Measurements from ENCODE around the gene ITGA7. TPM values are rescaled to one million over a fixed set of nuclear protein-coding genes. Genes with fewer than 3 reads are reported as not detected.

The ITGA7 gene
- polyA plus RNA-seq, 1 of the 3 experiments (the other 2 are of a cell fraction): 19.7 TPM

GRCh38 chr12:55679691-55680090 is 28.0 kb downstream of the ITGA7 start (continued):
- TF ChIP-seq EP300 (IDR thresholded peaks at IDR 0.05; ENCODE audit: borderline replicate concordance in 1 of 2, low read depth in 1 of 2, low read length in 1 of 2): no peak
- no peak for TF ChIP-seq POLR2AphosphoS5 (IDR thresholded peaks at IDR 0.05; ENCODE audit: low read depth, low read length)
- TF ChIP-seq RFX5 (IDR thresholded peaks at IDR 0.05; ENCODE audit: low read length): no peak
- TF ChIP-seq MEF2A (IDR thresholded peaks at IDR 0.05; ENCODE audit: borderline replicate concordance, low read depth): no peak
- no peak for TF ChIP-seq FOXJ3 (CRISPR knock-in tag; IDR thresholded peaks at IDR 0.05)

- WGBS (ENCODE audit: low lambda C conversion rate): 20% methylated on average over 6 of the region's 6 CpGs
- Histone ChIP-seq H3K9me2 (no peaks in the 10 kb centered on the region), H3K36me3 (replicated peaks in 1 of 2; ENCODE audit: control insufficient read depth in 1 of 2, insufficient read depth in 2 of 2, low read length in 1 of 2) (no peaks in the 10 kb centered on the region), H4K20me1 (ENCODE audit: insufficient read depth) (no peaks in the 10 kb centered on the region), H2AFZ (ENCODE audit: low read depth) (no peak overlapping the region), H3K27me3 (ENCODE audit: insufficient read depth) (peaks cover 66% of the 10 kb centered on the region), H3K4me2 (no peak overlapping the region), H3F3A (replicated peaks; ENCODE audit: insufficient read depth) (peaks cover 4% of the 10 kb centered on the region), H3K27ac (ENCODE audit: low read depth in 2 of 2, low read length in 1 of 2) (no peak overlapping the region), H3K4me3 (ENCODE audit: low read depth in 2 of 2, low read length in 1 of 2) (no peak overlapping the region), H3K79me2 (ENCODE audit: insufficient read depth) (no peaks in the 10 kb centered on the region), H3K9me3 (no peaks in the 10 kb centered on the region), H3K4me1 (ENCODE audit: control insufficient read depth in 1 of 2, insufficient read depth in 2 of 2, low read depth in 1 of 2, low read length in 1 of 2) (no peaks in the 10 kb centered on the region; a peak in 1 of 4 replicates), H3K9ac (no peak overlapping the region)
- ChIA-PET CTCF (interaction anchor here (0.8 to 2.0 kb wide), 4 partner anchors 19 to 31 kb away, joined by 3 to 9 read pairs (median 4); no protein-coding TSS in a partner anchor), POLR2A (no interaction called here)
- TF ChIP-seq NRF1 (IDR thresholded peaks at IDR 0.05; ENCODE audit: low read depth, low read length): no peak
- no peak for TF ChIP-seq FOSL2 (IDR thresholded peaks at IDR 0.05; ENCODE audit: borderline replicate concordance, low read depth)
- TF ChIP-seq GATA2 (CRISPR knock-in tag; IDR thresholded peaks at IDR 0.05): no peak
- no peak for TF ChIP-seq CTCF (IDR thresholded peaks at IDR 0.05)
- no peak for TF ChIP-seq RFX5 (IDR thresholded peaks at IDR 0.05; ENCODE audit: low read length)
- no peak for TF ChIP-seq MAX (IDR thresholded peaks at IDR 0.05; ENCODE audit: low read depth)
- TF ChIP-seq TEAD4 (IDR thresholded peaks at IDR 0.05; ENCODE audit: borderline replicate concordance, insufficient read depth): no peak
- no peak for TF ChIP-seq FOXJ3 (CRISPR knock-in tag; IDR thresholded peaks at IDR 0.05)
- TF ChIP-seq PBX3 (IDR thresholded peaks at IDR 0.05): no peak
- no peak for TF ChIP-seq SIN3A (IDR thresholded peaks at IDR 0.05; ENCODE audit: borderline replicate concordance, low read depth, low read length)
- TF ChIP-seq SMC3 (IDR thresholded peaks at IDR 0.05; ENCODE audit: low read depth, low read length): no peak
- TF ChIP-seq RCOR1 (IDR thresholded peaks at IDR 0.05; ENCODE audit: low read length): no peak
- TF ChIP-seq GABPA (IDR thresholded peaks at IDR 0.05; ENCODE audit: low read depth): no peak
- no peak for TF ChIP-seq FOXM1 (IDR thresholded peaks at IDR 0.05; ENCODE audit: low read depth)
- TF ChIP-seq USF2 (IDR thresholded peaks at IDR 0.05; ENCODE audit: borderline replicate concordance, low read depth, low read length): no peak
- no peak for TF ChIP-seq MXI1 (IDR thresholded peaks at IDR 0.05; ENCODE audit: low read depth, low read length)
- no peak for TF ChIP-seq TCF12 (IDR thresholded peaks at IDR 0.05)
- TF ChIP-seq IRF3 (IDR thresholded peaks at IDR 0.05; ENCODE audit: low read depth, low read length): no peak
- TF ChIP-seq NFIC (IDR thresholded peaks at IDR 0.05; ENCODE audit: borderline replicate concordance): no peak
- no peak for DNase-seq
Observed at GRCh38 chr12:55676707-55677106, 31.0 kb downstream of the ITGA7 start.

Data from SK-N-SH (cell line).